RWPE1 (cell line): ENCODE results near the gene TIMM21.

ENCODE experiments used
- CTCF ChIA-PET: fragments of 350-600 bp; sonication (Branson Sonifier 250); formaldehyde crosslinking; extraction: SDS; loops from one replicate; lab custom pipeline; 2021; lab: Yijun Ruan, JAX
- POLR2A ChIA-PET: fragments of 400-600 bp; formaldehyde crosslinking; extraction: SDS; loops from one replicate; lab custom pipeline; 2020; ENCODE audit warnings: antibody characterized with exemption; ENCODE audit not compliant: low non-redundant PET; lab: Yijun Ruan, JAX
- DNase-seq: peaks from one replicate; pipeline ENCODE4 v3.0.0; 2012; ENCODE audit warnings: low spot score
- H3K27ac ChIP-seq: fragments of 450-650 bp; 2 replicates; pipeline ENCODE4 v1.5.1; 2017
- CTCF ChIP-seq: fragments of 450-650 bp; conservative IDR thresholded peaks from 2 replicates; pipeline ENCODE4 v1.5.1; 2017; ENCODE audit warnings: low read depth, mild to moderate bottlenecking

The TIMM21 gene

GRCh38 chr18:74190086-74190485, 41.8 kb downstream of the TIMM21 start:
- no peak for DNase-seq
- ChIA-PET CTCF (interaction anchor here (1.9 kb wide), 1 partner anchor 152 kb away, joined by 6 read pairs; no protein-coding TSS in a partner anchor), POLR2A (no interaction called here)
- no peak for TF ChIP-seq CTCF
- H3K27ac ChIP-seq = no peak overlapping the region

GRCh38 chr18:74191577-74191976, 43.3 kb downstream of the TIMM21 start:
- no peak for DNase-seq
- POLR2A ChIA-PET = no interaction called here
- no peak for TF ChIP-seq CTCF
- CTCF ChIA-PET = interaction anchor here (0.6 kb wide), 1 partner anchor 174 kb away, joined by 6 read pairs; no protein-coding TSS in a partner anchor
- H3K27ac ChIP-seq = no peak overlapping the region

GRCh38 chr18:74194691-74195090, 46.4 kb downstream of the TIMM21 start:
- CTCF ChIA-PET = interaction anchor here (0.6 kb wide), 1 partner anchor 14 kb away, joined by 4 read pairs; no protein-coding TSS in a partner anchor
- DNase-seq = no peak
- POLR2A ChIA-PET = no interaction called here
- no peak for TF ChIP-seq CTCF
- H3K27ac ChIP-seq = no peak overlapping the region

GRCh38 chr18:74196220-74197119, 48.1 kb downstream of the TIMM21 start:
- no peak overlapping the region for H3K27ac ChIP-seq
- POLR2A ChIA-PET = no interaction called here
- peak; percentile 91 for TF ChIP-seq CTCF
- DNase-seq = peak; percentile 79
- CTCF ChIA-PET = interaction anchor here (1.0 to 3.8 kb wide), 2 partner anchors 146 to 355 kb away, joined by 3 to 17 read pairs; no protein-coding TSS in a partner anchor

- no peak for TF ChIP-seq CTCF
- no peak overlapping the region for H3K27ac ChIP-seq
- ChIA-PET CTCF (interaction anchor here (0.6 to 3.8 kb wide), 4 partner anchors 137 to 1037 kb away, joined by 3 to 17 read pairs (median 4); no protein-coding TSS in a partner anchor), POLR2A (no interaction called here)
- DNase-seq = no peak
Observed at GRCh38 chr18:74197705-74198341, 49.5 kb downstream of the TIMM21 start.

GRCh38 chr18:74198453-74198852, 50.1 kb downstream of the TIMM21 start:
- no peak overlapping the region for H3K27ac ChIP-seq
- TF ChIP-seq CTCF = no peak
- CTCF ChIA-PET = interaction anchor here (3.8 kb wide), 1 partner anchor 144 kb away, joined by 17 read pairs; no protein-coding TSS in a partner anchor
- DNase-seq = no peak
- POLR2A ChIA-PET = no interaction called here
